Chondrocyte (in vitro differentiated cells): ENCODE results near the gene CGB2. TPM values are rescaled to one million over a fixed set of nuclear protein-coding genes. Genes with fewer than 3 reads are reported as not detected.

Source experiments
- DNase-seq: peaks from one replicate; pipeline ENCODE4 v3.0.0; 2021; ENCODE audit warnings: mixed read lengths, low spot score
- H3K27ac Mint-ChIP-seq: one replicate; pipeline ENCODE4 v1.8.0; 2021; ENCODE audit warnings: mild to moderate bottlenecking, moderate library complexity, mixed read lengths; ENCODE audit not compliant: unreplicated experiment
- H3K27me3 Mint-ChIP-seq: 2 replicates; pipeline ENCODE4 v1.8.0; 2021; ENCODE audit warnings: low read depth, mixed read lengths
- H3K36me3 Mint-ChIP-seq: 2 replicates; pipeline ENCODE4 v1.8.0; 2021; ENCODE audit warnings: low read depth, mixed read lengths
- H3K4me1 Mint-ChIP-seq: 2 replicates; pipeline ENCODE4 v1.8.0; 2021; ENCODE audit warnings: low read depth, mild to moderate bottlenecking, mixed read lengths
- H3K4me3 Mint-ChIP-seq: one replicate; pipeline ENCODE4 v1.8.0; 2021; ENCODE audit warnings: mild to moderate bottlenecking, moderate library complexity, mixed read lengths; ENCODE audit not compliant: unreplicated experiment
- H3K9me3 Mint-ChIP-seq: 2 replicates; pipeline ENCODE4 v1.8.0; 2021; ENCODE audit warnings: low read depth, mixed read lengths
- total RNA-seq: library from RNA; stranded (reverse); gene quantifications from 3 replicates; pipeline ENCODE4 v1.2.1, GENCODE V29; 2021
- TF ChIP-seq, protein P1 (sequence below): fragments of 200-600 bp; sonication (generic); IDR thresholded peaks from 2 replicates; pipeline ENCODE4 v1.5.0; 2021; ENCODE audit warnings: antibody characterized with exemption, mild to moderate bottlenecking, moderate library complexity

The CGB2 gene
- total RNA-seq, 1 donor from 2014 or later: not detected

DNA sequence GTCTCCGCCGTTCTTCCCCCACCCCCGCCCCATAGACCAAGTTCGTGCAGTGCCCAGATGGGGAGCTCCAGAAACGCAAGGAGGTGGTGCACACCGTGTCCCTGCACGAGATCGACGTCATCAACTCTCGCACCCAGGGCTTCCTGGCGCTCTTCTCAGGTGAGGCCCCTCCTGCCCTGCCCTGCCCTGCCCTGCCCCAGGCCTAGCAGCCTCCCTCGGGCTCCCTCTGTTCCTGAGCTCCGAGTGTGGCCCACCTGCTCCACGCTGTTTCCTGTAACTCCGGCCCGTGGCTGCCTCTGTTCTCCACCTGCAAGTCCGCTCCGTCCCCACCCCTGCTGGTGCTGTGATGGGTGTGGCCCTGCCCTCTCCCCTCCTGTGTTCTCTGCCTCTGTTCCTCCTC lies 21.2 kb upstream of the CGB2 start:
- H3K4me3 Mint-ChIP-seq: no peak overlapping the region
- H3K36me3 Mint-ChIP-seq: peaks cover 15% of the 10 kb centered on the region
- no peak overlapping the region for H3K27ac Mint-ChIP-seq
- H3K9me3 Mint-ChIP-seq: no peaks in the 10 kb centered on the region
- DNase-seq: no peak
- no peaks in the 10 kb centered on the region for H3K27me3 Mint-ChIP-seq
- no peaks in the 10 kb centered on the region for H3K4me1 Mint-ChIP-seq
- TF ChIP-seq, protein P1, sequence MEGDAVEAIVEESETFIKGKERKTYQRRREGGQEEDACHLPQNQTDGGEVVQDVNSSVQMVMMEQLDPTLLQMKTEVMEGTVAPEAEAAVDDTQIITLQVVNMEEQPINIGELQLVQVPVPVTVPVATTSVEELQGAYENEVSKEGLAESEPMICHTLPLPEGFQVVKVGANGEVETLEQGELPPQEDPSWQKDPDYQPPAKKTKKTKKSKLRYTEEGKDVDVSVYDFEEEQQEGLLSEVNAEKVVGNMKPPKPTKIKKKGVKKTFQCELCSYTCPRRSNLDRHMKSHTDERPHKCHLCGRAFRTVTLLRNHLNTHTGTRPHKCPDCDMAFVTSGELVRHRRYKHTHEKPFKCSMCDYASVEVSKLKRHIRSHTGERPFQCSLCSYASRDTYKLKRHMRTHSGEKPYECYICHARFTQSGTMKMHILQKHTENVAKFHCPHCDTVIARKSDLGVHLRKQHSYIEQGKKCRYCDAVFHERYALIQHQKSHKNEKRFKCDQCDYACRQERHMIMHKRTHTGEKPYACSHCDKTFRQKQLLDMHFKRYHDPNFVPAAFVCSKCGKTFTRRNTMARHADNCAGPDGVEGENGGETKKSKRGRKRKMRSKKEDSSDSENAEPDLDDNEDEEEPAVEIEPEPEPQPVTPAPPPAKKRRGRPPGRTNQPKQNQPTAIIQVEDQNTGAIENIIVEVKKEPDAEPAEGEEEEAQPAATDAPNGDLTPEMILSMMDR: no peak

DNA sequence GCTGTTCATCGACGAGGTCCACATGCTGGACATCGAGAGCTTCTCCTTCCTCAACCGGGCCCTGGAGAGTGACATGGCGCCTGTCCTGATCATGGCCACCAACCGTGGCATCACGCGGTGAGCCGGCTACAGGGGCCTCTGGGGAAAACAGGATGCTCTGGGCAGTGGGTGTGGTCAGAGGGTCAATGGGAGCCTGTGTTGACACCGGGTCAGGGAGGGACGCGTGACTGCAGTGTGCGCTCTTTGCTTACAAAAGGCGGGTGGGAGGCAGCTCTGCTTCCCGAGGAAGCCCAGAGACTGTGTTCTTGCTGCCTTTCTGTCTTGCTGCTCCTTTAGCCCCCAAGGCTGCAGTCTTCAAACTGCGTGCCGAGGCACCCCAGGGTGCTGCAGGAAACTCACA lies 20.5 kb upstream of the CGB2 start:
- Mint-ChIP-seq H3K27me3 (no peaks in the 10 kb centered on the region), H3K9me3 (no peaks in the 10 kb centered on the region), H3K36me3 (peaks cover 20% of the 10 kb centered on the region), H3K4me3 (no peak overlapping the region), H3K27ac (no peak overlapping the region), H3K4me1 (no peaks in the 10 kb centered on the region)
- TF ChIP-seq, protein P1: no peak
- no peak for DNase-seq

DNA sequence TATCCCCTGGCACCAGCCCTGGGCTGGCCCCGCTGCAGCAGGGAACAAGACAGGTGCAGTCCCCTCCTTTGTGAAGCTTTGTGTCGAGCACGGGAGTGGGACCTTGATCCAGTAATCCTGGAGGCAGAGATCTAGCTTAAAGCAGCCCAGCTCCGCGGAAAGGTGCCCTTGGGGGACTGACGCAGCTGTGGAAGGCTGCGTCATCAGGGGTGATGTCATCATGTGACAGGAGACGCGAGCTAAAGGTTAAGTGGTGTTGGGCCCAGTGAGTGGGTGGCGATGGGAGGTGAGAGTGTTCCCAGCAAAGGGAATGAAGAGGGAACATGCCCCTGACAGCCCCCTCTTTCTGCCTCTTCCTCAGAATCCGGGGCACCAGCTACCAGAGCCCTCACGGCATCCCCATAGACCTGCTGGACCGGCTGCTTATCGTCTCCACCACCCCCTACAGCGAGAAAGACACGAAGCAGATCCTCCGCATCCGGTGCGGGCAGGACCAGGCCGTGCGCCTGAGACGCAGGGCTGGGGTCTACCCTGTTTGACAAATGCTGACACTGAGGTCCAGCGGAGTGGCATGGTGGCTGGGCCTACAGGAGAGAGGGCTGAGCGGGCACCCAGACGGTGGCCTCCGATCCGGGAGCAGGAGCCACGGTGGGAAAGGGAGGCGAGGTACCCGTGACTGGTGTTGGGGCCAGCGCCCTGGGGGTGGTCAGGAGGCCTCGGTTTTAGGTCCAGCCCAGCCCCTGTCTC lies 17.4 kb upstream of the CGB2 start:
- Mint-ChIP-seq H3K36me3 (peaks cover 14% of the 10 kb centered on the region), H3K4me1 (peaks cover 4% of the 10 kb centered on the region), H3K27ac (no peak overlapping the region), H3K27me3 (peaks cover 4% of the 10 kb centered on the region), H3K4me3 (no peak overlapping the region), H3K9me3 (no peaks in the 10 kb centered on the region)
- DNase-seq: no peak
- TF ChIP-seq, protein P1: no peak

DNA sequence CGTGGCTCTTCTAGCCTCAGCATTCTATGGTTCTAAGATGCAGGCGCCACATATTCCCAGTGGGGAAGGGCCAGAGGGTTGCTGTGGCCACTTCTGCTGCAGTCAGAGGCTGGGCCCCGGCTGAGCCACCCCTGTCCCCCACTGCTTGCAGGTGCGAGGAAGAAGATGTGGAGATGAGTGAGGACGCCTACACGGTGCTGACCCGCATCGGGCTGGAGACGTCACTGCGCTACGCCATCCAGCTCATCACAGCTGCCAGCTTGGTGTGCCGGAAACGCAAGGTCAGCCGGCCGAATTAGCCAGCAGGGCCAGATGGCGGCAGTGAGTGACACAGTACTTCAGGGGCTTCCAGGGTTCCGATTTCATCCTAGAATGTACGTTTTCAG lies 16.8 kb upstream of the CGB2 start:
- H3K4me1 Mint-ChIP-seq: peaks cover 5% of the 10 kb centered on the region
- H3K27ac Mint-ChIP-seq: no peak overlapping the region
- no peak overlapping the region for H3K4me3 Mint-ChIP-seq
- TF ChIP-seq, protein P1: no peak
- H3K36me3 Mint-ChIP-seq: peaks cover 14% of the 10 kb centered on the region
- no peaks in the 10 kb centered on the region for H3K9me3 Mint-ChIP-seq
- no peak for DNase-seq
- peaks cover 4% of the 10 kb centered on the region for H3K27me3 Mint-ChIP-seq

DNA sequence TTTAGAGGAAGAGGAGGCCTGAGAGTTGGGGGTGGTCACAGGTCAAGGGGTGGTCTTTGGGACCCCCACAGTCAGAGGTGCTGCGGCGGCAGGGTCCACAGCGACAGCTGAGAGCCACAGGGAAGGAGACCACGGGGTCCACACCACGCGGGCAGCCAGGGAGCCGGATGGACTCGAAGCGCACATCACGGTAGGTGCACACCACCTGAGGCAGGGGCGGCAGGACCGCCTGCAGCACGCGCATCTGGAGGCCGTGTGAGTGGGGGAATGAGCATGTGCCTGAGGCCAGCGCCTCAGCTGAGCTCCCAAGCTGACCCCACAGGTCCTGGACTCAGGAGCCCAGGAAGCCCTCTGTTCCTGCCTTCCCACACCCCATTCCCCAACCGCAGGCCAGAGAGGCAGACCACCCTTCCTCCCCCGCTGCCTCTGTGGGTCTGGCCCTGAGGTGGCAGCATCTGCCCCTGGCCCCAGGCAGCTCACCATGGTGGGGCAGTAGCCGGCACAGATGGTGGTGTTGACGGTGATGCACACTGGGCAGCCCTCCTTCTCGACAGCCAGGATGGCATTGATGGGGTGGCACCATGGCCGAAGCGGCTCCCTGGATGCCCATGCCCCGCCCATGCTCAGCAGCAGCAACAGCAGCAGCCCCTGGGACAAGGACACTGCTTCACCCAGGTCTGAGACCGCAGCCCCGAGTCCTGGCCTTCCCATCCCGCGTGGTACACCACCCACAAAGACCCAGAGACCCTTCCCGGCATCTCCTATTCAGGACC lies 15.4 kb upstream of the CGB2 start:
- peaks cover 8% of the 10 kb centered on the region for H3K4me1 Mint-ChIP-seq
- no peak overlapping the region for H3K27ac Mint-ChIP-seq
- peaks cover 4% of the 10 kb centered on the region for H3K27me3 Mint-ChIP-seq
- H3K9me3 Mint-ChIP-seq: no peaks in the 10 kb centered on the region
- no peak for DNase-seq
- H3K36me3 Mint-ChIP-seq: peaks cover 9% of the 10 kb centered on the region
- no peak overlapping the region for H3K4me3 Mint-ChIP-seq
- TF ChIP-seq, protein P1: no peak
